Calu3 (cell line): Measurements from ENCODE around the gene RFTN1. TPM values are rescaled to one million over a fixed set of nuclear protein-coding genes. Genes with fewer than 3 reads are reported as not detected.

ENCODE experiments used
- BruUV-seq: library from RNA; stranded (reverse); fragments of 400-500 nt; replicated peaks from 2 replicates; lab custom pipeline; 2021; lab: Mats Ljungman, UMichigan
- CTCF ChIA-PET: fragments of 300-600 bp; sonication (Branson Sonifier 250); formaldehyde crosslinking; loops from one replicate; lab custom pipeline; 2022; ENCODE audit warnings: antibody characterized with exemption; lab: Charles Lee
- DNase-seq: peaks from one replicate; pipeline ENCODE4 v3.0.0; 2022
- H3K27ac Mint-ChIP-seq: one replicate; pipeline ENCODE4 v1.8.0; 2022; ENCODE audit warnings: mixed read lengths; ENCODE audit not compliant: unreplicated experiment
- H3K27me3 Mint-ChIP-seq: one replicate; pipeline ENCODE4 v1.8.0; 2022; ENCODE audit warnings: mixed read lengths; ENCODE audit not compliant: unreplicated experiment
- H3K36me3 Mint-ChIP-seq: one replicate; pipeline ENCODE4 v1.8.0; 2022; ENCODE audit warnings: mild to moderate bottlenecking, moderate library complexity, mixed read lengths; ENCODE audit not compliant: insufficient read depth, unreplicated experiment
- H3K4me1 Mint-ChIP-seq: one replicate; pipeline ENCODE4 v1.8.0; 2022; ENCODE audit warnings: mild to moderate bottlenecking, low read depth, mixed read lengths; ENCODE audit not compliant: unreplicated experiment
- H3K4me3 Mint-ChIP-seq: one replicate; pipeline ENCODE4 v1.8.0; 2022; ENCODE audit warnings: mild to moderate bottlenecking, low read depth, moderate library complexity, mixed read lengths; ENCODE audit not compliant: unreplicated experiment
- H3K9me3 Mint-ChIP-seq: one replicate; pipeline ENCODE4 v1.8.0; 2022; ENCODE audit warnings: low read depth, mixed read lengths; ENCODE audit not compliant: unreplicated experiment
- intact Hi-C: fragments of 100-400 bp; cut with micrococcal nuclease; formaldehyde crosslinking; loops from one replicate; pipeline ENCODE4 v1.10.0; 2022; ENCODE audit not compliant: unreplicated experiment
- total RNA-seq: library from RNA; stranded (reverse); gene quantifications from 2 replicates; pipeline ENCODE4 v1.2.3, GENCODE V29; 2022
- TF ChIP-seq, protein P1 (sequence below): fragments of 200-600 bp; IDR thresholded peaks from one replicate; pipeline ENCODE4 v1.8.0; 2022; ENCODE audit warnings: antibody characterized with exemption; ENCODE audit not compliant: unreplicated experiment

The RFTN1 gene
- total RNA-seq, 1 experiment from 2014 or later: 1.6 TPM

DNA sequence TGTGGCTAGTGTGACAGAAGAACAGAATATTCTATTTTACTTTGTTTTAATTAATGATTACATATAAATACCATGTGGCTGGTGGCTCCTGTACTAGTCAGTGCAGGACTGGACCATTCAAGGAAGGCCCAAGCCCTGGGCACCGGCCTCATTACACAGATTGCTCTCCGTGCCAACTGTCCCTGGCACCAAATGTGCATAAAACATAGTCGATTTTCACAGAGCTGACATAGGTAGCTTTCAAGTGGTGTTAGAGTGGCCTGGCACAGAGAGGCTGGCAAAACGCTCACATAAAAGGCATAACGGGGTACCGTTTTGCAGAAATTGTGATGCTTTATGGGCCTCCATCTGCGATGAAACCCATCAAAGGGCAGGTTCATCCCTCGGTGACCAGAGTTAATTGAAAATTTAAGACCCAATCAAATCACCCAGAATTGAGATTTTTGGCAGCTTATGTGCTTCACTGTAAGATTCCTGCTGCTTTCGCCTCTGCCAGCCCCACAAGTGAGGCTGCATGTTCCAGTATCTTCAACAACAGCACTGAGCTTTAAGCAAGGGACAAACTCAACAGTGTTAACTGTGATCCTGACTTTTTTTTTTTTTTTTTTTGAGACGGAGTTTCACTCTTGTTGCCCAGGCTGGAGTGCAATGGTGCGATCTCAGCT, 25.9 kb downstream of the RFTN1 start:
- Mint-ChIP-seq H3K27me3 (peaks cover 20% of the 10 kb centered on the region), H3K9me3 (peaks cover 7% of the 10 kb centered on the region), H3K27ac (no peak overlapping the region), H3K36me3 (no peaks in the 10 kb centered on the region), H3K4me3 (no peak overlapping the region), H3K4me1 (peaks cover 10% of the 10 kb centered on the region)
- TF ChIP-seq, protein P1, sequence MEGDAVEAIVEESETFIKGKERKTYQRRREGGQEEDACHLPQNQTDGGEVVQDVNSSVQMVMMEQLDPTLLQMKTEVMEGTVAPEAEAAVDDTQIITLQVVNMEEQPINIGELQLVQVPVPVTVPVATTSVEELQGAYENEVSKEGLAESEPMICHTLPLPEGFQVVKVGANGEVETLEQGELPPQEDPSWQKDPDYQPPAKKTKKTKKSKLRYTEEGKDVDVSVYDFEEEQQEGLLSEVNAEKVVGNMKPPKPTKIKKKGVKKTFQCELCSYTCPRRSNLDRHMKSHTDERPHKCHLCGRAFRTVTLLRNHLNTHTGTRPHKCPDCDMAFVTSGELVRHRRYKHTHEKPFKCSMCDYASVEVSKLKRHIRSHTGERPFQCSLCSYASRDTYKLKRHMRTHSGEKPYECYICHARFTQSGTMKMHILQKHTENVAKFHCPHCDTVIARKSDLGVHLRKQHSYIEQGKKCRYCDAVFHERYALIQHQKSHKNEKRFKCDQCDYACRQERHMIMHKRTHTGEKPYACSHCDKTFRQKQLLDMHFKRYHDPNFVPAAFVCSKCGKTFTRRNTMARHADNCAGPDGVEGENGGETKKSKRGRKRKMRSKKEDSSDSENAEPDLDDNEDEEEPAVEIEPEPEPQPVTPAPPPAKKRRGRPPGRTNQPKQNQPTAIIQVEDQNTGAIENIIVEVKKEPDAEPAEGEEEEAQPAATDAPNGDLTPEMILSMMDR: no peak
- no TSS peak for BruUV-seq
- CTCF ChIA-PET: no interaction called here
- intact Hi-C loops: no loop called here
- DNase-seq: no peak

DNA sequence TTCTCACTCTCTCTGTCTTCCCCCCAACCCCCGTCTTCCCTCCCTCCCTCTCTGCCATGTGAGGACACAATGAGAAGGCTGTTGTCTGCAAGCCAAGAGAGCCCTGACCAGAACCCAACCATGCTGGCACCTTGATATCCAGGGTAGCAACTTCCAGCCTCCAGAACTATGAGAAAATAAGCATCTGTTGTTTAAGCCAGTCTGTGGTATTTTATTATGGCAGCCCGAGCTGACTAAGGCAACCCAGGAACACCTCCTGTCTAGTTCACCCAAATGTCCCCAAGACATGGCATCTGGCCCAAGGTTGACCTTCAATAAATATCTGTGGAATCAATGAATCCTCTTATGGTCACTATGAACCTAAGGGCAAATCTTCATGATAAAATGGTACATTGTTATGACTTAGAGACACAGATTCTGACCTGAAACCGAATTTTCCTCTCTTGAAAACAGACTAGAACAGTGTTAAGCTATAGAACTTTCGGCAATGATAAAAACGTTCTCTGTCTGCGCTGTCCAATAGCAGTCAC, 26.5 kb downstream of the RFTN1 start:
- Mint-ChIP-seq H3K36me3 (no peaks in the 10 kb centered on the region), H3K9me3 (peaks cover 7% of the 10 kb centered on the region), H3K4me3 (no peak overlapping the region), H3K27me3 (peaks cover 19% of the 10 kb centered on the region), H3K27ac (no peak overlapping the region), H3K4me1 (peaks cover 16% of the 10 kb centered on the region)
- intact Hi-C loops: no loop called here
- TF ChIP-seq, protein P1: no peak
- CTCF ChIA-PET: no interaction called here
- no TSS peak for BruUV-seq
- DNase-seq: no peak

DNA sequence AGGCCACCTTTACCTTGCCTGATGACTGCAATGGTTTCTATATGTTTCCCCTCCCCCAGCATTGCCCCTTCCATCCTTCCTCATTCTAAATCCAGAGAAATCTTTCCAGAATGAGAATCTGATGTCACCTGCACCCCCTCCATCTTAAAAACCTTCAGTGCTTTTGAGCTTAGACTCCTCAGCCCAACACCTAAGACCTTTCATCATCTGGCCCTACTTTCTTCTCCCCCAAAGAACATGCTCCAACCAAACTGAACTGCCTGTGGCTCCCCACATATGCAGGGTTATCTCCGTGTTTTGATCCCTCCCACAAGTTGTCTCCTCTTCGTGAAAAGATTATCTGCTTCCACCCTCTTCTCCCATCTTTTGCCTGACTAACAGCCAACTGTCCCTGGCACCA, 27.3 kb downstream of the RFTN1 start:
- CTCF ChIA-PET: no interaction called here
- Mint-ChIP-seq H3K4me3 (no peak overlapping the region), H3K27ac (no peak overlapping the region), H3K4me1 (peaks cover 24% of the 10 kb centered on the region), H3K36me3 (no peaks in the 10 kb centered on the region), H3K27me3 (peaks cover 11% of the 10 kb centered on the region), H3K9me3 (peaks cover 5% of the 10 kb centered on the region)
- intact Hi-C loops: no loop called here
- BruUV-seq: no TSS peak
- TF ChIP-seq, protein P1: no peak
- DNase-seq: no peak

DNA sequence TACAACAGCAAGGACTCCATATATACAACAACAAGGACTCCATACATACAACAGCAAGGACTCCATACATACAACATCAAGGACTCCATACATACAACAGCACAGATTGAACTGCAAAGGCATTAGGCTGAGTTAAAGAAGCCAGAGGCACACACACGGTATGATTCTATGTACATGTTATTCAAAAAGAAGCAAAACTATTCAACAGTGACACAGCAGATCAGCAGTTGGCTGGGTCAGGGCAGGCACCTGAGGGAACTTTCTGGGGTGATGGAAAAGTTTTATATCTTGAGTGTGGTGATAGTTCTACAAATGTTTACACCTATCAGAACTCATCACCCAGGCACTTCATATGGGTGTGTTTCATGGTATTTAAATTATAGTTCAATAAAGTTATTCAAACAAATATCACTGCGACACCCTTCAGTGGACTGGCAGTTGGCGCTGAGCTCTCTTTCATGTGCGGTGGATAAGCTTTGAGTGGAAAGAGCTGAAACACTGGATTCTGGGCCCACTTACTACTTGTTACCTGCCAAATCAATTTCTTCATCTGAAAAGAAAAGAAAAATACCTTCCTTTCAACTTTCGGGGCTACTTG, 28.0 kb downstream of the RFTN1 start:
- TF ChIP-seq, protein P1: no peak
- no TSS peak for BruUV-seq
- Mint-ChIP-seq H3K4me3 (no peak overlapping the region), H3K9me3 (no peaks in the 10 kb centered on the region), H3K36me3 (no peaks in the 10 kb centered on the region), H3K4me1 (peaks cover 31% of the 10 kb centered on the region), H3K27me3 (peaks cover 4% of the 10 kb centered on the region), H3K27ac (no peak overlapping the region)
- CTCF ChIA-PET: no interaction called here
- intact Hi-C loops: no loop called here
- DNase-seq: no peak
